ES-I3 (cell line): ENCODE measurements around the gene HSFX2.
"Not testable (repeated sequence)": the region's sequence is repeated elsewhere in the genome, so short reads cannot be mapped to it uniquely, and the experiment has no call there.

Experiments used
- H3K36me3 ChIP-seq: 2 replicates; pipeline ENCODE4 v1.6.1; 2013; ENCODE audit warnings: mild to moderate bottlenecking, low read length, control low read depth, moderate library complexity; ENCODE audit not compliant: insufficient read depth
- H3K4me1 ChIP-seq: 2 replicates; pipeline ENCODE4 v1.6.1; 2013; ENCODE audit warnings: mild to moderate bottlenecking, control low read depth, low read length; ENCODE audit not compliant: insufficient read depth
- H3K9ac ChIP-seq: 2 replicates; pipeline ENCODE4 v1.6.1; 2013; ENCODE audit warnings: low read depth, mild to moderate bottlenecking, low read length, moderate library complexity
- H3K9me3 ChIP-seq: 2 replicates; pipeline ENCODE4 v1.6.1; 2013; ENCODE audit warnings: mild to moderate bottlenecking, low read length, moderate library complexity; ENCODE audit not compliant: control insufficient read depth, insufficient read depth

HSFX2 gene

DNA sequence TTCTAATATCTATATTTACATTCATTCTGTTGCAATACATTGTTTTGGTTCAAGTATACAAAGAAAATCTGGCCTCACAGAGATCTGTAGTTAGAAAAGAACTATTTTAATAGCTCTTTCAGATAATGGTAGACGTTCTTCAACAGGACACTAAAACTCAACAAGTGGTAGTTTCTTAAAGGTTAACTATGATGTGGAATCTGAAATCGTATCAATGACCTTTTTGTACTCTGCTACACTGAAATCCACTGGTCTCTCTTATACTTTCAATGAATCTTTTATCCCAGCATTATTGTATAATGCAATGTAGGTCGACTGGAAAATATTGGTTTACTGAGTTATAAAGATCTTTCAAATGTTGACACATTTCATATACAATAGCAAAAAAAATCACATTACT lies 23.8 kb upstream of the HSFX2 start:
- H3K36me3 ChIP-seq = no peaks in the 10 kb centered on the region
- no peaks in the 10 kb centered on the region for H3K4me1 ChIP-seq
- no peak overlapping the region for H3K9ac ChIP-seq
- no peaks in the 10 kb centered on the region for H3K9me3 ChIP-seq

- no peaks in the 10 kb centered on the region for H3K9me3 ChIP-seq
- peaks cover 4% of the 10 kb centered on the region; the same call in 1 of the 2 replicates for H3K4me1 ChIP-seq
- H3K9ac ChIP-seq = no peak overlapping the region
- no peaks in the 10 kb centered on the region; the same call in 1 of the 2 replicates for H3K36me3 ChIP-seq
These were observed 16.6 kb upstream of the HSFX2 start for GRCh38 chrX:149611623-149612175.

GRCh38 chrX:149610511-149610910 lies 15.4 kb upstream of the HSFX2 start:
- Histone ChIP-seq H3K36me3 (peaks cover 3% of the 10 kb centered on the region; the same call in 1 of the 2 replicates), H3K9me3 (no peaks in the 10 kb centered on the region), H3K9ac (no peak overlapping the region), H3K4me1 (peaks cover 9% of the 10 kb centered on the region; the same call in 1 of the 2 replicates)

- Histone ChIP-seq H3K9ac (no peak overlapping the region), H3K9me3 (no peaks in the 10 kb centered on the region), H3K4me1 (peaks cover 9% of the 10 kb centered on the region; the same call in 1 of the 2 replicates), H3K36me3 (peaks cover 6% of the 10 kb centered on the region; the same call in 1 of the 2 replicates)
These were observed 12.6 kb upstream of the HSFX2 start for GRCh38 chrX:149607699-149608098.

GRCh38 chrX:149605248-149605885 lies 10.3 kb upstream of the HSFX2 start:
- not testable (repeated sequence) for H3K9ac ChIP-seq, H3K9me3 ChIP-seq, H3K4me1 ChIP-seq, H3K36me3 ChIP-seq

- not testable (repeated sequence) for H3K36me3 ChIP-seq, H3K4me1 ChIP-seq, H3K9ac ChIP-seq, H3K9me3 ChIP-seq
These were observed 3.5 kb upstream of the HSFX2 start for GRCh38 chrX:149598603-149599002.

DNA sequence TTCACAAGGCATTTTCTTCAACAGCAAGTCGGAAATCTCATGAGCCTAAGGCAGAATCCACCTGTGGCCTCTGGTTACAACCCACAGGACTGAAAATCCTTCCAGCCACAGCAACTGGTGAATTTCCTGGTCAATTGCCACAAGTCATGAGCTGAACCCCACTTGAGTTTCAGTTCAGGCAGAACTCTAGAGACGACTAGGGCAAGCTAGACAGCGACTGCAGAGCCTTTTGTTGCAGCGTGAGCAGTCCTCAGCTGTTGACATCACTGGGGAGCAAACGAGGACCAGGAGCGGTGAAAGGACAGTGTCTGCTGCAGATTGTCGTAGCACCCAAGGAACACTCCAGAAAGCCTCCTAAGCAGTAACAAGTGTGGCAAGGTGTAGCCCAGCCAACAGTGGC lies 829 bp upstream of the HSFX2 start:
- not testable (repeated sequence) for H3K9me3 ChIP-seq, H3K4me1 ChIP-seq, H3K9ac ChIP-seq, H3K36me3 ChIP-seq

DNA sequence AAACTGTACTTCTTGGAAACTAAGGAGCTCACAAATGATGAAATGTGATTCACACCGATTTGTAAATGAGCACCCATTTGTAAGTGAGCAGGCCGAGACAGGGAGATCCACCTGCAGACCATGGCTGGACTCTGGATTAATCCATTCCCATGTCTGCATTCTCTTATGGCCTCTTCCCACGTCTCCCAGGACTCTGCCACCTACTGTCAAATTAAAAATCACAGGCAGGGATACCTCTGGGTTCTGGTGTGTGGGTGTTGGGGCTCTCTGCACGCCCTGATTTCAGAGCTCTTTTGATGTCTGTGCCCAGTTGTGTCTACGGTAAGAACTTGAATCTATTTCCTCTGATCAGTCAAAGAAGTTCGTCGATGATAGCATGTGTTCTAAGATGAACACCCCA lies 4.1 kb downstream of the HSFX2 start:
- H3K4me1 ChIP-seq, H3K36me3 ChIP-seq, H3K9ac ChIP-seq, H3K9me3 ChIP-seq: not testable (repeated sequence)

- H3K4me1 ChIP-seq = not testable (repeated sequence)
These were observed 7.8 kb downstream of the HSFX2 start, which contains the start of gene MAGEA9B for GRCh38 chrX:149587359-149587758. Gene MAGEA9B, minus strand, starts transcription at chrX:149587459. Its CDS starts 4,280 bp downstream, at chrX:149583179.

DNA sequence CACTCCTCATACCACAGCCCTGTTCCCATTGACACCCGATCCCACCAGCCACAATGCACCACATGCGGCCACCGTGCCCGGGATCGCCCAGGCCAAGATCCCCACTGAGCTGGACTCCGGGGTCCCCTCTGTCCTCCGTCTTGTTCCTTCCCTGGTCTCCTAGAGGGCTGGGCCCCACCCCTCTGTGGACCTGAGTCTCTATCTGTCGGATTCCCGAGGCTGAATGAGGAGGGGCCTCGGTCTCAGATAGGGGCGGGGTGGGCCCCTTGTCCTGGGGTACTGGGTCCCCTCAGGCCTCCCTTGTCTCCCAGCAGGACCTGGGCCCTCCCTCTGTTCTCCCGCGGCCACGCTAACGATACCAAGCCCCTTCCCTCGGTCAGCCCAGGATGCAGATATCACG lies 9.5 kb downstream of the HSFX2 start:
- not testable (repeated sequence) for H3K9me3 ChIP-seq, H3K4me1 ChIP-seq, H3K36me3 ChIP-seq, H3K9ac ChIP-seq

More at GRCh38 chrX:149587359-149587758, 7.8 kb downstream of the HSFX2 start, which contains the start of gene MAGEA9B:
- not testable (repeated sequence) for H3K9me3 ChIP-seq, H3K36me3 ChIP-seq, H3K9ac ChIP-seq

GRCh38 chrX:149573456-149573855 lies 21.7 kb downstream of the HSFX2 start:
- not testable (repeated sequence) for H3K36me3 ChIP-seq, H3K4me1 ChIP-seq, H3K9me3 ChIP-seq, H3K9ac ChIP-seq

- Histone ChIP-seq H3K9ac (no peak overlapping the region), H3K4me1 (no peaks in the 10 kb centered on the region), H3K36me3 (no peaks in the 10 kb centered on the region), H3K9me3 (no peaks in the 10 kb centered on the region)
These were observed 22.4 kb downstream of the HSFX2 start for GRCh38 chrX:149572743-149573142.

DNA sequence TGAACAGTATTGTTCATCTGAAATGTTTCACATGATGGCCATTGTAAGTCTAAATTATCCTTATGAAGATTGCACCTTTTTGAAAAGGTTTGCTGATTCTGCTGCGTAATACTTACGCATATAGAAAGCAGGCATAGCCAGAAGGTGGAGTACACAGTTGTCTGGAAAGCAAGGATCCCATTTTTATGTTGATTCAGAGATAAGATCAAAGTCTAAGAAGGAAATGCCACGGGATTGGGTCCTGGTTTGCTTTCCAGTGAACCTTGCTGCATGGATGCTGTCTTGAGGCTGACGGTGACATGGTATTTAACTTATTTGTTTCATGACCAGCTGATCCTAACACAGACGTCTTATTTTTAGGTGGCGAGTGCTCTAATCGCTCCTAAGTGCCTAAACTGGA lies 23.3 kb downstream of the HSFX2 start:
- Histone ChIP-seq H3K36me3 (no peaks in the 10 kb centered on the region), H3K4me1 (no peaks in the 10 kb centered on the region), H3K9ac (no peak overlapping the region), H3K9me3 (no peaks in the 10 kb centered on the region)

GRCh38 chrX:149570668-149571067 lies 24.4 kb downstream of the HSFX2 start:
- H3K9me3 ChIP-seq = no peaks in the 10 kb centered on the region
- no peaks in the 10 kb centered on the region for H3K36me3 ChIP-seq
- no peaks in the 10 kb centered on the region for H3K4me1 ChIP-seq
- H3K9ac ChIP-seq = no peak overlapping the region

GRCh38 chrX:149569770-149570169 lies 25.3 kb downstream of the HSFX2 start:
- H3K4me1 ChIP-seq = no peaks in the 10 kb centered on the region
- H3K9me3 ChIP-seq = no peaks in the 10 kb centered on the region
- H3K36me3 ChIP-seq = no peaks in the 10 kb centered on the region
- no peak overlapping the region for H3K9ac ChIP-seq
